Right lobe of liver (tissue), 6 donors: ENCODE results near the gene SPSB3. TPM values are rescaled to one million over a fixed set of nuclear protein-coding genes. Genes with fewer than 3 reads are reported as not detected.

ENCODE experiments used
- ATAC-seq, 4 donors: fragments of 200-7000 bp; cut with Tn5 transposase; one replicate each; pipeline ENCODE4 v1.9.1; 2020; ENCODE audit warnings: mild to moderate bottlenecking in 4 of 4, moderate library complexity in 4 of 4
- DNase-seq, 3 donors: peaks; one replicate each; pipeline ENCODE4 v3.0.0-alpha.2; 2020
- H3K27ac ChIP-seq, 3 donors: fragments of 200-600 bp; one replicate each; pipeline ENCODE4 v1.8.0; 2022
- H3K27me3 ChIP-seq, 2 donors: fragments of 200-600 bp; one replicate each; pipeline ENCODE4 v1.8.0; 2022
- H3K36me3 ChIP-seq, 4 donors: fragments of 200-600 bp; sonication (generic) in 1 of 4; one replicate each; pipeline versions ENCODE4 v1.5.1 to v1.8.0; 2017 to 2022; ENCODE audit warnings: control low read depth in 1 of 4
- H3K4me1 ChIP-seq, 4 donors: fragments of 200-600 bp; sonication (generic) in 1 of 4; one replicate each; pipeline versions ENCODE4 v1.5.1 to v1.8.0; 2017 to 2022; ENCODE audit warnings: control low read depth in 1 of 4
- H3K4me3 ChIP-seq, 3 donors: fragments of 200-600 bp; one replicate each; pipeline ENCODE4 v1.8.0; 2022
- H3K9me3 ChIP-seq, 4 donors: fragments of 200-600 bp; sonication (generic) in 1 of 4; one replicate each; pipeline versions ENCODE4 v1.5.1 to v1.8.0; 2017 to 2022; ENCODE audit warnings: control low read depth in 1 of 4
- CTCF ChIP-seq, 4 donors: fragments of 200-600 bp in 3 of 4; fragments of 450-650 bp in 1 of 4; IDR thresholded peaks; one replicate each; pipeline versions ENCODE4 v1.5.1 to v1.8.0; 2016 to 2022; ENCODE audit warnings: antibody characterized with exemption in 4 of 4, mild to moderate bottlenecking in 2 of 4
- POLR2A ChIP-seq: fragments of 450-650 bp; IDR thresholded peaks from one replicate; pipeline ENCODE4 v1.6.1; 2017; ENCODE audit warnings: antibody characterized with exemption, mild to moderate bottlenecking
- WGBS: methylation state at CpG from one replicate; pipeline ENCODE4 v1.1.6; 2018; ENCODE audit warnings: low coverage, low lambda C conversion rate; ENCODE audit not compliant: insufficient coverage; ENCODE audit errors: missing lambda C conversion rate; 5-methylcytosine and 5-hydroxymethylcytosine counted together
- intact Hi-C, 2 donors: fragments of 100-400 bp; cut with DNase I; formaldehyde crosslinking; loops; one replicate each; pipeline versions ENCODE4 v1.11.2 to v1.14.1; 2022
- total RNA-seq, 6 experiments: library from RNA; depleted of rRNA in 2 of 6; stranded (reverse); fragments of >200 nt in 2 of 6; fragmentation: NEBNext Ultra II Directional in 3 of 6; extraction: Animal tissue kit (Norgen Biotek cat#: 25700) in 3 of 6; gene quantifications; one replicate each; pipeline versions ENCODE4 v1.1.0 to v1.2.4, GENCODE V29; 2016 to 2023
- donor health status: DM: no; HTN: yes; CAD: no.
- donor health status: DM: no; HTN: no; CAD: no.
- donor health status: DM: no; HTN: no; CAD: no.
- donor health status: DM: no; HTN: yes; CAD: no.
- donor health status: DM: no; HTN: yes; CAD: no.

SPSB3 gene
- total RNA-seq, 6 experiments from 2014 or later: 18.6 to 42.5 (median 34.5) TPM

- Histone ChIP-seq H3K27ac (no peak overlapping the region), H3K27me3 (no peaks in the 10 kb centered on the region), H3K9me3 (no peaks in the 10 kb centered on the region), H3K4me1 (peaks cover 0 to 41% (median 17%) of the 10 kb centered on the region in 4 donors), H3K36me3 (peaks cover 0 to 22% (median 4%) of the 10 kb centered on the region in 4 donors), H3K4me3 (no peak overlapping the region)
- ATAC-seq (no peak), DNase-seq (peak in 2 of 3 donors; percentile 53)
- TF ChIP-seq CTCF (IDR thresholded peaks at IDR 0.05) (no peak), POLR2A (peak; percentile 2)
- WGBS: 77% methylated on average over 13 of the region's 36 CpGs
- intact Hi-C loops: loop anchor here in 1 of 2 donors (5.0 kb wide), 1 partner anchor 45 kb away; no protein-coding TSS in a partner anchor
Measured at GRCh38 chr16:1777375-1778199, 4.8 kb downstream of the SPSB3 start.

- WGBS: 82% methylated on average over 6 of the region's 22 CpGs
- Histone ChIP-seq H3K27me3 (no peaks in the 10 kb centered on the region), H3K9me3 (no peaks in the 10 kb centered on the region), H3K27ac (no peak overlapping the region), H3K4me3 (no peak overlapping the region), H3K36me3 (peaks cover 0 to 22% (median 4%) of the 10 kb centered on the region in 4 donors), H3K4me1 (peaks cover 0 to 41% (median 17%) of the 10 kb centered on the region in 4 donors)
- DNase-seq: peak in 2 of 3 donors; percentile 33 to 58
- no peak for ATAC-seq
- TF ChIP-seq CTCF (IDR thresholded peaks at IDR 0.05): no peak
- no peak for TF ChIP-seq POLR2A
- intact Hi-C loops: loop anchor here in 1 of 2 donors (5.0 kb wide), 1 partner anchor 45 kb away; no protein-coding TSS in a partner anchor
Measured at GRCh38 chr16:1776991-1777374, 5.4 kb downstream of the SPSB3 start.

- Histone ChIP-seq H3K27ac (no peak overlapping the region), H3K4me3 (no peak overlapping the region), H3K36me3 (peaks cover 0 to 22% (median 4%) of the 10 kb centered on the region in 4 donors), H3K27me3 (no peaks in the 10 kb centered on the region), H3K4me1 (peaks cover 0 to 38% (median 17%) of the 10 kb centered on the region in 4 donors), H3K9me3 (no peaks in the 10 kb centered on the region)
- ATAC-seq (no peak), DNase-seq (peak in 1 of 3 donors; percentile 45)
- no peak for TF ChIP-seq CTCF (IDR thresholded peaks at IDR 0.05)
- intact Hi-C loops: loop anchor here in 1 of 2 donors (5.0 kb wide), 1 partner anchor 46 kb away; no protein-coding TSS in a partner anchor
- 92% methylated on average over 5 of the region's 13 CpGs for WGBS
Measured at GRCh38 chr16:1776672-1776955, 5.8 kb downstream of the SPSB3 start.

GRCh38 chr16:1775846-1776671, 6.3 kb downstream of the SPSB3 start:
- ATAC-seq (no peak), DNase-seq (peak in 2 of 3 donors; percentile 49 to 56)
- no peaks in the 10 kb centered on the region for H3K9me3 ChIP-seq
- no peak overlapping the region for H3K4me3 ChIP-seq
- no peaks in the 10 kb centered on the region for H3K27me3 ChIP-seq
- 73% methylated on average over 2 of the region's 28 CpGs for WGBS
- H3K27ac ChIP-seq: no peak overlapping the region
- H3K4me1 ChIP-seq: peaks cover 0 to 33% (median 14%) of the 10 kb centered on the region in 4 donors
- peaks cover 0 to 22% (median 4%) of the 10 kb centered on the region in 4 donors for H3K36me3 ChIP-seq
- no peak for TF ChIP-seq POLR2A
- no peak for TF ChIP-seq CTCF (IDR thresholded peaks at IDR 0.05)
- intact Hi-C loops: loop anchor here in 1 of 2 donors (5.0 kb wide), 1 partner anchor 46 kb away; no protein-coding TSS in a partner anchor
